ENCODE results near the gene MFSD11. TPM values are rescaled to one million over a fixed set of nuclear protein-coding genes. Genes with fewer than 3 reads are reported as not detected.

Gene MFSD11
- total RNA-seq, 4 donors from 2014 or later: 34.1 to 53.3 (median 44.3) TPM

GRCh38 chr17:76716839-76717215 is 21.1 kb upstream of the MFSD11 start:
- Histone ChIP-seq H3K9me3 (no peaks in the 10 kb centered on the region), H3K4me3 (replicated peaks in 1 of 3) (no peak overlapping the region), H3K36me3 (peaks cover 55 to 64% of the 10 kb centered on the region in 2 donors), H3K27ac (peak overlapping the region in 1 of 3 donors; percentile 43), H3K27me3 (no peaks in the 10 kb centered on the region), H3K4me1 (peaks cover 0 to 23% of the 10 kb centered on the region in 2 donors)
- intact Hi-C loops (cut with DNase I): loop anchor here (5.0 to 10.0 kb wide), 3 partner anchors 92 to 195 kb away; no protein-coding TSS in a partner anchor
- TF ChIP-seq CTCF (IDR thresholded peaks at IDR 0.05): no peak
- no peak for TF ChIP-seq POLR2A (IDR thresholded peaks at IDR 0.05)
- WGBS, 2 donors: 78 to 81% methylated on average over 6 of the region's 6 CpGs
- no peak for DNase-seq

- H3K27ac ChIP-seq: no peak overlapping the region
- intact Hi-C loops (cut with DNase I): loop anchor here (5.0 to 10.0 kb wide), 3 partner anchors 94 to 196 kb away; no protein-coding TSS in a partner anchor
- H3K4me3 ChIP-seq (replicated peaks in 1 of 3): no peak overlapping the region
- H3K9me3 ChIP-seq: no peaks in the 10 kb centered on the region
- WGBS, 2 donors: 93 to 94% methylated on average over 16 of the region's 16 CpGs
- no peaks in the 10 kb centered on the region for H3K27me3 ChIP-seq
- DNase-seq: no peak
- no peak for TF ChIP-seq CTCF (IDR thresholded peaks at IDR 0.05)
- no peak for TF ChIP-seq POLR2A (IDR thresholded peaks at IDR 0.05)
- peaks cover 68 to 78% of the 10 kb centered on the region in 2 donors for H3K36me3 ChIP-seq
- H3K4me1 ChIP-seq: peaks cover 0 to 17% of the 10 kb centered on the region in 2 donors
Observed at GRCh38 chr17:76718516-76718915, 19.4 kb upstream of the MFSD11 start.

- TF ChIP-seq CTCF (IDR thresholded peaks at IDR 0.05): no peak
- TF ChIP-seq POLR2A (IDR thresholded peaks at IDR 0.05): no peak
- DNase-seq: no peak
- Histone ChIP-seq H3K9me3 (no peaks in the 10 kb centered on the region), H3K4me1 (peaks cover 3 to 21% of the 10 kb centered on the region in 2 donors), H3K36me3 (peaks cover 80 to 90% of the 10 kb centered on the region in 2 donors), H3K27ac (no peak overlapping the region), H3K27me3 (no peaks in the 10 kb centered on the region), H3K4me3 (replicated peaks in 1 of 3) (no peak overlapping the region)
- intact Hi-C loops (cut with DNase I): no loop called here
- WGBS, 2 donors: 95 to 96% methylated on average over 9 of the region's 9 CpGs
Observed at GRCh38 chr17:76720211-76720610, 17.7 kb upstream of the MFSD11 start.

- Histone ChIP-seq H3K9me3 (no peaks in the 10 kb centered on the region), H3K4me1 (peaks cover 8 to 19% of the 10 kb centered on the region in 2 donors), H3K36me3 (peaks cover 80 to 84% of the 10 kb centered on the region in 2 donors), H3K27me3 (no peaks in the 10 kb centered on the region), H3K27ac (no peak overlapping the region), H3K4me3 (replicated peaks in 1 of 3) (no peak overlapping the region)
- DNase-seq: no peak
- 90 to 95% methylated on average over 9 of the region's 9 CpGs for WGBS, 2 donors
- TF ChIP-seq POLR2A (IDR thresholded peaks at IDR 0.05) (no peak), CTCF (IDR thresholded peaks at IDR 0.05) (no peak)
- intact Hi-C loops (cut with DNase I): no loop called here
Observed at GRCh38 chr17:76720941-76721340, 17.0 kb upstream of the MFSD11 start.

GRCh38 chr17:76721463-76721862 is 16.5 kb upstream of the MFSD11 start:
- DNase-seq: no peak
- no peak overlapping the region for H3K4me3 ChIP-seq (replicated peaks in 1 of 3)
- H3K27ac ChIP-seq: no peak overlapping the region
- peaks cover 78% of the 10 kb centered on the region in 2 donors for H3K36me3 ChIP-seq
- no peaks in the 10 kb centered on the region for H3K9me3 ChIP-seq
- no peaks in the 10 kb centered on the region for H3K27me3 ChIP-seq
- TF ChIP-seq CTCF (IDR thresholded peaks at IDR 0.05): no peak
- TF ChIP-seq POLR2A (IDR thresholded peaks at IDR 0.05): no peak
- intact Hi-C loops (cut with DNase I): no loop called here
- H3K4me1 ChIP-seq: peaks cover 8 to 19% of the 10 kb centered on the region in 2 donors
- 86 to 88% methylated on average over 10 of the region's 10 CpGs for WGBS, 2 donors

Measured in thyroid gland (tissue), 4 donors.